DLD1 (cell line): Measurements from ENCODE around the gene C1GALT1.
"Not testable (repeated sequence)": the region's sequence is repeated elsewhere in the genome, so short reads cannot be mapped to it uniquely, and the experiment has no call there.

ENCODE experiments used
- in situ Hi-C: cut with HindIII; loops from 2 replicates; pipeline ENCODE4 v1.10.0; 2017; ENCODE audit warnings: low sequenced_read_pairs

The C1GALT1 gene

GRCh38 chr7:7231865-7232264, 49.5 kb downstream of the C1GALT1 start:
- in situ Hi-C loops = no loop called here

GRCh38 chr7:7235347-7235746, 53.0 kb downstream of the C1GALT1 start:
- in situ Hi-C loops = no loop called here

GRCh38 chr7:7236041-7236440, 53.7 kb downstream of the C1GALT1 start:
- in situ Hi-C loops = no loop called here

- in situ Hi-C loops = no loop called here
Observed at GRCh38 chr7:7237201-7237977, 55.0 kb downstream of the C1GALT1 start.

GRCh38 chr7:7237978-7238267, 55.6 kb downstream of the C1GALT1 start:
- in situ Hi-C loops = no loop called here

- in situ Hi-C loops = no loop called here
Observed at GRCh38 chr7:7239346-7239745, 57.0 kb downstream of the C1GALT1 start.

- in situ Hi-C loops = no loop called here
Observed at GRCh38 chr7:7242899-7243298, 60.6 kb downstream of the C1GALT1 start.

- in situ Hi-C loops = not testable (repeated sequence)
Observed at GRCh38 chr7:7245233-7245632, 62.9 kb downstream of the C1GALT1 start.

- in situ Hi-C loops = no loop called here
Observed at GRCh38 chr7:7246223-7246622, 63.9 kb downstream of the C1GALT1 start.

GRCh38 chr7:7247658-7248057, 65.3 kb downstream of the C1GALT1 start:
- in situ Hi-C loops = no loop called here

GRCh38 chr7:7249814-7250213, 67.5 kb downstream of the C1GALT1 start:
- in situ Hi-C loops = no loop called here

- in situ Hi-C loops = no loop called here
Observed at GRCh38 chr7:7251742-7252141, 69.4 kb downstream of the C1GALT1 start.

GRCh38 chr7:7254319-7254718, 72.0 kb downstream of the C1GALT1 start:
- in situ Hi-C loops = no loop called here

- in situ Hi-C loops = no loop called here
Observed at GRCh38 chr7:7254908-7255307, 72.6 kb downstream of the C1GALT1 start.

GRCh38 chr7:7256731-7257274, 74.5 kb downstream of the C1GALT1 start:
- in situ Hi-C loops = no loop called here

- in situ Hi-C loops = no loop called here
Observed at GRCh38 chr7:7257899-7258692, 75.8 kb downstream of the C1GALT1 start.

- in situ Hi-C loops = no loop called here
Observed at GRCh38 chr7:7261863-7262262, 79.5 kb downstream of the C1GALT1 start.

- in situ Hi-C loops = no loop called here
Observed at GRCh38 chr7:7263297-7264230, 81.2 kb downstream of the C1GALT1 start.

GRCh38 chr7:7264306-7265040, 82.1 kb downstream of the C1GALT1 start:
- in situ Hi-C loops = no loop called here
